GM19438 (cell line): Measurements from ENCODE around the gene IL1RAPL2.

Experiments used
- ATAC-seq: cut with Tn5 transposase; IDR thresholded peaks from one replicate; pipeline ENCODE4 v1.9.1; 2021; ENCODE audit warnings: low read depth; ENCODE audit not compliant: unreplicated experiment

IL1RAPL2 gene

DNA sequence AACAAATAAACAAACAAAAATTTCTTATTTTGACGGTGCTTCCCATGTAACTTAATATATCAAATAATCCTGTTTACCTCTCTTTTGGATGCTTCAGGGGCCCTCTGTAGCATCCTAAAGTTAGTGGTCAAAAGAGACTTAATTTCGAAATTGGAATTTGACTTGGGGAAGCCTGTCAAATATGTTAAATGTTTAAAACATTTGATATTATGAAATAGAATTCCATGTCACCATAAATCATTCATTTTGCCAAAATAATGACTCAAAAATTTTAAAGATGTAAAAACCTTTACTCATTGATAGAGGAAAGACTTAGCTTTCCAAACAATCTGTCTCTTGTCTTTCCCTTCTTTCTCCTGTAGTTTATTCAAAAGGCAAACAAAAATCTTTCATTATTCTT lies 675.1 kb downstream of the IL1RAPL2 start:
- no peak for ATAC-seq

DNA sequence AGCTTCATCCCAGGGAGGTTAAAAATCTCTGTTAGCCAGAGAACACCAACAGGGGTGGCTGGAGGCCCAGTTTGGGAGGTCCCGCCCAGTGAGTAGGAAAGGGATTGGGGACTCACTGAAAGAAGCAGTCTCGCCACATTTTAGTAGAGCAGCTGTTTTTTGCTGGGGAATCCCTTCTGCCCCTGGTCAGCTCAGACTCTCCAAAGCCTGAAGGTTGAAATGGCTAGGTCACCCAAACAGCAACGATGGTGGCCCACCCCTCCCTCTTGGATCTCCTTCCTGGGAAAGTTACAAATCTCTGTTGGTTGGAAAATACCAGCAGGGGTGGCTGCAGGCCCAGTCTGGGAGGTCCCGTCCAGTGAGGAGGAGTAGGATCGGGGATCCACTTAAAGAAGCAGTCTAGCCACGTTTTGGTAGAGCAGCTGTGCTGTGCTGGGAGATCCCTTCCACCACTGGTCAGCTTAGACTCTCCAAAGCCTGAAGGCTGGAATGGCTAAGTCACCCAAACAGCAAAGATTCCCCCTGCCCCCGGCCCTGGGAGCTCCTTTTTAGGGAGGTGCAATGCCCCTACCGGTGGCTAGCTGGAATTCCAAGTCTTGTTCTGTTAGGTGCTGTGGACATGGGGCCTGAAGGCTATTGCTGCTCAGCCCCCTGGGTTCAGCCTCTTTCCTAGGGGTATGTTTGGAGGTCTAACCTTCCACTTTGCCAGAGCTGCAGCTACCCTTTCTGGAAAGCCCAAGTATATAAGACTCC lies 694.5 kb downstream of the IL1RAPL2 start:
- ATAC-seq: no peak

- no peak for ATAC-seq
Measured at GRCh38 chrX:105263171-105263570, 697.2 kb downstream of the IL1RAPL2 start.

GRCh38 chrX:105263801-105264200 lies 697.8 kb downstream of the IL1RAPL2 start:
- ATAC-seq: no peak

- no peak for ATAC-seq
Measured at GRCh38 chrX:105265093-105265492, 699.1 kb downstream of the IL1RAPL2 start.

GRCh38 chrX:105266456-105266855 lies 700.5 kb downstream of the IL1RAPL2 start:
- no peak for ATAC-seq

- no peak for ATAC-seq
Measured at GRCh38 chrX:105267167-105267566, 701.2 kb downstream of the IL1RAPL2 start.

DNA sequence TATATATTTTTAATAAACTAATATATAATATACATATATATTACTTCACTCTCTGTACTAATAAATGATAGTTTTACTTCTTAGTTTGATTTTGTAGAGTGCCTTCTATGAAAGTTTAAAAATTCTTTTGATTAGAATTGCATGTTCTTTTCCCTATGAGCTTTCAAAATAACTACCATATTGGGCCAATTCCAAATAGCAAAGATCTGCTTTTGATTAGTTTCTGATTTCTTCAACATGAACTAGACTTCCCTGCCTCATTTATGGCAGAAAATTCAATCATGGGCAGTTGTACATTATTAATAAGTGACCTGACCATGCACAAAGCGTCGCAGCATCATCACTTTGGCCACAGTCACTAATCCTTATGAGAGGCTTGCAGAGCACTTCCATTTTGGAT lies 703.4 kb downstream of the IL1RAPL2 start:
- ATAC-seq: no peak

DNA sequence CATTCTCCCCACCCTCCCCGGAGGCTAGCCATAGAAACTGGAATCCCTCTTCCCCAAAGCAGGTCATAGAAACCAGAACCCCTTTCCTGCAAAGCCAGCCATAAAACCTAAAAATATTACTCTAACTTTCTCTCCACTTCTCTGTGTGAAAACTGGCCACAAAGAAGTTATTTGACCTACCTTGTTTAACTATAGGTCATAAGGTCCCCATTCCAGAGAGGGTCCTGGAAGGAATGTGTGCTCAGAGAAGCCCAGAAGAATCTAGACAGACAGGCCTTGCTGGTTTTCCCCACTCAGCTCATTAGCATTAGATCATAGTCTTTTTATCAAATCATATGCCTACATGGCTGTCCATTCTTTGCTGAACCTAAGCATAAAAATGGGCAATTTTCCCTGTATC lies 707.3 kb downstream of the IL1RAPL2 start:
- ATAC-seq: no peak

GRCh38 chrX:105274091-105274490 lies 708.1 kb downstream of the IL1RAPL2 start:
- ATAC-seq: no peak

DNA sequence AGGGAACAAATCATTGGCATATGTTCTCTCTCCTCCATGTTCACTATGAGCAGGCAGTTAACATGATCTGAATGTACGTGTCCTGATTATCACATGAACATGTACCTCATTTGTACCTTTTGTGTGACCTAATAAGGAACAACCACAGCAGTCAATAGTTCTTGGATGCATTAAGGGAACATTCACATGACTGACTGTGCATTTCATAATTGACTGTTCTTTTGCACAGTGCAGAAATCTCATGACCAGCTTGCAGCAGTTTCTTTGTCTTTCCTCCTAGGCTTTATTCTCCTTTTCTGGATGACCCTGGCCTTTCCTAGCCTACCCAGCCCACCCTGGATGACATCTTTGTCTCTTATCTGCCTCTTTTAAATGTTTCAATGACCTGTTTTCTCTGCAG lies 711.1 kb downstream of the IL1RAPL2 start:
- ATAC-seq: no peak

GRCh38 chrX:105282077-105282476 lies 716.1 kb downstream of the IL1RAPL2 start:
- no peak for ATAC-seq

GRCh38 chrX:105297041-105297440 lies 731.0 kb downstream of the IL1RAPL2 start:
- no peak for ATAC-seq

DNA sequence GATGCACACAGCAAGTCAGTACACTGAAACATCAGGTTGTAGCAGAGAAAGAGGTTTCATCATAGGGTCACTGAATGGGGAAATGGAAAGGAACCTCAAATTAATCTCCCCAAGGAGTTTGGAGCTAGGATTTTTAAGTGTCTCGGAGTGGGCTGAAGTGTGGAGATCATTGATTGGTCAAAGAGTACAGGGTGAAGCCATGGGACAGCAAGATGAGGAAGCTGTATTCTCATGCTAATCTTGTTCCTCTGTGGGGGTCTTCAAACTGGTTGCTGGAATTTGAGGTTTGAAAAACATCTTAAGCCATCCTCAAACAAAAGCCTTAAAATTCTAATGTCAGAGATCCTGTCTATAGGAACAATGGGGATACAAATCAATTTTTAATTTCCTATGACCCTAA lies 733.3 kb downstream of the IL1RAPL2 start:
- no peak for ATAC-seq

GRCh38 chrX:105302246-105302645 lies 736.2 kb downstream of the IL1RAPL2 start:
- ATAC-seq: no peak

DNA sequence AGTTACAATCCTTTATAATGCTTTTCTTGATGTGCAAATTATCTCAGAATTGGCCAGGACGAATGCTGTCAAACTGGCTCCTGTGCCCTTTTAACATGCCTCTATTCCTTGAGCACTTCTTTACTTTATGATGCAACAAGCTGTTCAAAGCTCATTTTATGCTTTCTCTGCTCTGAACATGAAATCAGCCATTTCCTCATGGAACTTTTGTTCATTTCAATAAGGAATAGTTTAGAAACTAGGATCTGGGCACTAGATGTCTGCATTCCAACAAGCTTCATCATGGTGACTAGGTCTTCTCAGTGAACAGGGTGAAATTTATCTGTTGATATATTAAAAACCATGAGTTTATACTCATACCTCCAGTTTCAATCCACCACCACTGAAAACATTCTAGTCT lies 741.8 kb downstream of the IL1RAPL2 start:
- ATAC-seq: no peak

- ATAC-seq: no peak
Measured at GRCh38 chrX:105313596-105313995, 747.6 kb downstream of the IL1RAPL2 start.

DNA sequence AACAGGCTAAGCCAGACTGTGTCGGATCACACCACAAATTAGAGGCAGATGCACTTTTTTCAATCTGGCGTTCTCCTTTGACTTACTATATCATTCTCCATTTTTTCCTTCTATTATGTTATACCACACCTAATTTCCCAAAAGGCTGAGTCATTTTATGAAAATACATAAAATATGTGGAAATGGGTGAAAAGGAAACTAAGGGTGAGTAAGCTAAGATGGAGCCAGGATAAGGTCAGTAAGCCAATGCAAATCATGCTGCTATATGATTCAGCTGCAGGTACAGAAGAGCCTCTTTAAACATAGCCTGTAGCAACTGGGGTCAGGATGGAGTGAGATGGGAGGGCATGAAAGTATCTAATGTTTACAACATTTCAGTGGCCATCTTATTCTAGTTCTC lies 748.5 kb downstream of the IL1RAPL2 start:
- ATAC-seq: no peak

DNA sequence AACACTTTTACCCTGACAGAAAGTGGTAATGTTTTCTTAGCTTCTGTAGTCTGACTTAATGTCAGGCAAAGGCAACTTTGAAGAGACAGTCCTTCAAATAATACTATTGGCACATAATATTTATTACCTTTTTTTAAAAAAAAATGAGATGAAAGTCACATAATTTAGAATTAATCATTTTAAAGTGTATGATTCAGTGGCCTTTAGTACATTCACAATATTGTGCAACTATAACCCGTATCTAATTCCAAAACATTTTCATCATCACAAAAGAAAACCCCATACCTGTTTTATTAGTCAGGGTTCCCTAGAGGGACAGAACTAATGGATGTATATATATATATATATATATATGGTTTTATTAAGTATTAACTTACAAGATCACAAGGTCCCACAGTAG lies 749.2 kb downstream of the IL1RAPL2 start:
- no peak for ATAC-seq

- no peak for ATAC-seq
Measured at GRCh38 chrX:105317117-105317516, 751.1 kb downstream of the IL1RAPL2 start.

GRCh38 chrX:105323928-105324327 lies 757.9 kb downstream of the IL1RAPL2 start:
- no peak for ATAC-seq

DNA sequence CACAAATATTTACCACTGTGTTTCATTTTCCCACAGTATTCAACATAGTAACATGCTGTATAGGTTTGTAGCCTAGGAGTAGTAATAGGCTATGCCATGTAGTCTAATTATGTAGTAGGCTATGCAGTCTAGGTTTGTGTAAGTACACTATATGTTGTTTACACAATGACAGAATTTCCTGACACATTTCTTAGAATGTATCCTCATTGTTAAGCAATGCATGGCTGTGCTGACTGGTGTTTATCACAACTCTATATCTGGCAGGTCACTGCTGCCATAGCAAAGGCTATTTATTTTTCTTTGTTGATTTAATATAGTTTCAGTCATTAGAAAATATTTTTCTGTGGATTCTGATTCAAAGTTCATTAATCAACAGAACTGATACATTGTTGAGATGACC lies 762.8 kb downstream of the IL1RAPL2 start:
- no peak for ATAC-seq

- ATAC-seq: no peak
Measured at GRCh38 chrX:105331244-105331643, 765.2 kb downstream of the IL1RAPL2 start.
